GM12872 (cell line): ENCODE results near the gene CFAP141.

ENCODE experiments used
- CTCF ChIP-seq: IDR thresholded peaks from 3 replicates; pipeline ENCODE4 v1.5.1; 2011; ENCODE audit warnings: low read depth, mild to moderate bottlenecking, low read length, moderate library complexity; ENCODE audit not compliant: insufficient read depth

The CFAP141 gene

GRCh38 chr1:154178013-154178412 lies 28.1 kb downstream of the CFAP141 start:
- TF ChIP-seq CTCF, result no peak

- no peak for TF ChIP-seq CTCF
Measured at GRCh38 chr1:154176337-154176736, 29.8 kb downstream of the CFAP141 start.

- no peak for TF ChIP-seq CTCF
Measured at GRCh38 chr1:154174654-154175053, 31.5 kb downstream of the CFAP141 start.

GRCh38 chr1:154171880-154172279 lies 34.3 kb downstream of the CFAP141 start:
- no peak for TF ChIP-seq CTCF

GRCh38 chr1:154171223-154171583 lies 34.9 kb downstream of the CFAP141 start:
- no peak for TF ChIP-seq CTCF

- no peak for TF ChIP-seq CTCF
Measured at GRCh38 chr1:154170547-154171222, 35.4 kb downstream of the CFAP141 start.

- no peak for TF ChIP-seq CTCF
Measured at GRCh38 chr1:154167461-154167860, 38.7 kb downstream of the CFAP141 start.
